Measurements from ENCODE around the gene KRT17. TPM values are rescaled to one million over a fixed set of nuclear protein-coding genes. Genes with fewer than 3 reads are reported as not detected.

The KRT17 gene
- total and polyA plus RNA-seq, 10 of the 15 experiments (the other 5 are each of a cell fraction or from before 2014, with no cell fraction given) = 0.47 to 30.0 (median 2.5) TPM

GRCh38 chr17:41672153-41672552, 47.8 kb upstream of the KRT17 start:
- DNase-seq (ENCODE audit: low read depth, low spot score) (no peak), FAIRE-seq (no peak), ATAC-seq (peak; percentile 24)
- Histone ChIP-seq H3K4me2 (ENCODE audit: control insufficient read depth, insufficient read depth) (peak overlapping the region; percentile 7; the same call in 1 of the 2 replicates), H3K4me1 (ENCODE audit: control insufficient read depth, insufficient read depth, low read length) (peaks cover 34% of the 10 kb centered on the region), H2AFZ (ENCODE audit: control insufficient read depth, low read depth, low read length) (no peak overlapping the region), H3K79me2 (ENCODE audit: control insufficient read depth, insufficient read depth, low read length) (no peaks in the 10 kb centered on the region), H3K27me3 (replicated peaks in 1 of 2; ENCODE audit: control insufficient read depth in 2 of 2, insufficient read depth in 2 of 2, low read length in 1 of 2) (no peaks in the 10 kb centered on the region), H3K9me3 (replicated peaks; ENCODE audit: control insufficient read depth, insufficient read depth, low read length) (no peaks in the 10 kb centered on the region), H3K9ac (ENCODE audit: control insufficient read depth, insufficient read depth, low read length) (no peak overlapping the region), H4K20me1 (ENCODE audit: control insufficient read depth, insufficient read depth) (no peaks in the 10 kb centered on the region), H3K27ac (ENCODE audit: control insufficient read depth, insufficient read depth) (peak overlapping the region; percentile 21; the same call in 1 of the 2 replicates), H3K4me3 (no peak overlapping the region), H3K36me3 (ENCODE audit: control insufficient read depth in 2 of 2, insufficient read depth in 2 of 2, low read length in 1 of 2) (no peaks in the 10 kb centered on the region)
- SMC1A ChIA-PET (ENCODE audit: uncharacterized antibody, unreplicated experiment) = interaction anchor here (4.0 kb wide), 1 partner anchor 17 kb away, joined by 27 read pairs; the partner anchor contains the start of gene EIF1
- in situ Hi-C loops (cut with MboI) (loop anchor here (10.0 kb wide), 1 partner anchor 1347 kb away; no protein-coding TSS in a partner anchor), intact Hi-C loops (cut with micrococcal nuclease; ENCODE audit: unreplicated experiment) (loop anchor here (5.0 kb wide), 1 partner anchor 1350 kb away; no protein-coding TSS in a partner anchor)
- RAD21 ChIA-PET (ENCODE audit: unreplicated experiment) = interaction anchor here (0.7 to 2.3 kb wide), 3 partner anchors 17 to 1147 kb away, joined by 3 to 9 read pairs (median 3); partner anchors contain the start of gene EIF1
- POLR2A ChIA-PET = interaction anchor here (0.6 to 0.8 kb wide), 4 partner anchors 901 to 1860 kb away, joined by 3 to 4 read pairs (median 3); no protein-coding TSS in a partner anchor
- no TSS peak for BruUV-seq (replicated peaks)
- CTCF ChIA-PET = interaction anchor here (1.8 kb wide), 1 partner anchor 18 kb away, joined by 5 read pairs; no protein-coding TSS in a partner anchor
- 40% methylated on average over 7 of the region's 7 CpGs for WGBS (ENCODE audit: insufficient coverage, insufficient replicate concordance, low lambda C conversion rate, missing lambda C conversion rate)
- TF ChIP-seq SMARCA5 (IDR thresholded peaks at IDR 0.05) (0 out of 2 replicates have a peak, but pooled peaks have one; percentile 9), RBBP5 (conservative IDR thresholded peaks at IDR 0.05) (no peak), ZNF384 (IDR thresholded peaks at IDR 0.05; ENCODE audit: borderline replicate concordance, low read depth, low read length) (no peak), ZNF24 (IDR thresholded peaks at IDR 0.05) (no peak), ZNF687 (IDR thresholded peaks at IDR 0.05) (peak; percentile 25; the same call in 1 of the 2 replicates), CEBPB (IDR thresholded peaks at IDR 0.05; ENCODE audit: borderline replicate concordance in 1 of 2, low read depth in 2 of 2, low read length in 2 of 2) (no peak), CHD2 (IDR thresholded peaks at IDR 0.05; ENCODE audit: borderline replicate concordance, low read depth, low read length) (no peak), E2F4 (IDR thresholded peaks at IDR 0.05; ENCODE audit: low read depth, low read length) (no peak), SUPT20H (IDR thresholded peaks at IDR 0.05; ENCODE audit: borderline replicate concordance, control insufficient read depth, low read depth, low read length) (no peak), RELB (IDR thresholded peaks at IDR 0.05; ENCODE audit: low read depth) (0 out of 2 replicates have a peak, but pooled peaks have one; percentile 16), MEF2A (IDR thresholded peaks at IDR 0.05; ENCODE audit: insufficient read depth, low read depth, low read length) (no peak), ATF7 (IDR thresholded peaks at IDR 0.05; ENCODE audit: low read depth) (no peak), ESRRA (IDR thresholded peaks at IDR 0.05; ENCODE audit: low read length) (no peak), EP300 (IDR thresholded peaks at IDR 0.05; ENCODE audit: borderline replicate concordance in 1 of 2, control insufficient read depth in 1 of 2, low read depth in 2 of 2, low read length in 2 of 2) (no peak), SREBF1 (IDR thresholded peaks at IDR 0.05; ENCODE audit: low read length) (no peak), PKNOX1 (IDR thresholded peaks at IDR 0.05) (no peak)
